Calu3 (cell line): ENCODE measurements around the gene SEPTIN11. TPM values are rescaled to one million over a fixed set of nuclear protein-coding genes. Genes with fewer than 3 reads are reported as not detected.

Experiments used
- BruUV-seq: library from RNA; stranded (reverse); fragments of 400-500 nt; replicated peaks from 2 replicates; lab custom pipeline; 2021; lab: Mats Ljungman, UMichigan
- CTCF ChIA-PET: fragments of 300-600 bp; sonication (Branson Sonifier 250); formaldehyde crosslinking; loops from one replicate; lab custom pipeline; 2022; ENCODE audit warnings: antibody characterized with exemption; lab: Charles Lee
- DNase-seq: peaks from one replicate; pipeline ENCODE4 v3.0.0; 2022
- H3K27ac Mint-ChIP-seq: one replicate; pipeline ENCODE4 v1.8.0; 2022; ENCODE audit warnings: mixed read lengths; ENCODE audit not compliant: unreplicated experiment
- H3K27me3 Mint-ChIP-seq: one replicate; pipeline ENCODE4 v1.8.0; 2022; ENCODE audit warnings: mixed read lengths; ENCODE audit not compliant: unreplicated experiment
- H3K36me3 Mint-ChIP-seq: one replicate; pipeline ENCODE4 v1.8.0; 2022; ENCODE audit warnings: mild to moderate bottlenecking, moderate library complexity, mixed read lengths; ENCODE audit not compliant: insufficient read depth, unreplicated experiment
- H3K4me1 Mint-ChIP-seq: one replicate; pipeline ENCODE4 v1.8.0; 2022; ENCODE audit warnings: mild to moderate bottlenecking, low read depth, mixed read lengths; ENCODE audit not compliant: unreplicated experiment
- H3K4me3 Mint-ChIP-seq: one replicate; pipeline ENCODE4 v1.8.0; 2022; ENCODE audit warnings: mild to moderate bottlenecking, low read depth, moderate library complexity, mixed read lengths; ENCODE audit not compliant: unreplicated experiment
- H3K9me3 Mint-ChIP-seq: one replicate; pipeline ENCODE4 v1.8.0; 2022; ENCODE audit warnings: low read depth, mixed read lengths; ENCODE audit not compliant: unreplicated experiment
- CTCF ChIP-seq: fragments of 200-600 bp; IDR thresholded peaks from one replicate; pipeline ENCODE4 v1.8.0; 2022; ENCODE audit warnings: antibody characterized with exemption; ENCODE audit not compliant: unreplicated experiment
- intact Hi-C: fragments of 100-400 bp; cut with micrococcal nuclease; formaldehyde crosslinking; loops from one replicate; pipeline ENCODE4 v1.10.0; 2022; ENCODE audit not compliant: unreplicated experiment
- total RNA-seq: library from RNA; stranded (reverse); gene quantifications from 2 replicates; pipeline ENCODE4 v1.2.3, GENCODE V29; 2022

SEPTIN11 gene
- total RNA-seq, 1 experiment from 2014 or later: 56.2 TPM

DNA sequence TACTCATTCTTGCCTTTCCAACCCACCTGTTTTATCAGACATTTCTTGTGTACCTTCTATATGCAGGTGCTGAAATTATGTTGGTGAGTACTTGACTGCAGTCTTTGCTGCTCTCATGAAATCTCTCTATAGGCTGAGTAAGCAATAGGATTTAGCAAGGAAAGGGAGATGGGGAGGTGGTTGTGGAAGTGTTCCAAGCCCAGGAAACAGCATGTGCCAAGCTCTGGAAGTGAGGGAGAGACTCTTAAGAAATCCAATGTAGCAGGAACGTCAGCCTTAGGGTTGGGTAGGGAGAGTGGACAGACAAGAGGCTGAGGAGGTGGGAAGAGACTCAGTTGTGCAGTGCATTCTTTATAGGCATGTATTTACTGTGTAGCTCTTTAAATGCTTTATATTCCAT, 5.6 kb downstream of the SEPTIN11 start:
- no peak for DNase-seq
- Mint-ChIP-seq H3K9me3 (no peaks in the 10 kb centered on the region), H3K27me3 (no peaks in the 10 kb centered on the region), H3K36me3 (peaks cover 13% of the 10 kb centered on the region), H3K4me3 (no peak overlapping the region), H3K4me1 (peaks cover 17% of the 10 kb centered on the region), H3K27ac (no peak overlapping the region)
- intact Hi-C loops: loop anchor here (10.0 kb wide), 1 partner anchor 170 kb away; no protein-coding TSS in a partner anchor
- CTCF ChIA-PET: no interaction called here
- no TSS peak for BruUV-seq
- TF ChIP-seq CTCF: no peak

- CTCF ChIA-PET: no interaction called here
- H3K27me3 Mint-ChIP-seq: no peaks in the 10 kb centered on the region
- BruUV-seq: no TSS peak
Measured at GRCh38 chr4:76957004-76957738, 7.6 kb downstream of the SEPTIN11 start.

DNA sequence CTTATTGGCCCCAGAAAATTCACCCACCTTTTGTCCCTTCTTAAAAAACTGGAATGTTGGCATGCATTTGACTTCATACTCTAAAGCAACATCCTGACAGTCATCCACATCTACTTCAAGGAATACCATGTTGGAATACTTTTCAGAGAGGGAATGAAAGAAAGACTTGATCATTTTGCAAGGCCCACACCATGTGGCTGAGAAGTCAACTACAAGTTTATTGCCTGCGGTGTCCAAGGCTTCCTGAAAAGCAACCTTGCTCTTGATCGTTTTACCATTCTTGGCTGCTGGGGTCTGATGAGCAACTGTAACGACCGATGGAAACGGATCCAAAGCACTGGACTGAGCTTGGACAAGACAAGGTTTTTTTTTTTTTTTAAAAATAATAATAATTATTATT, 9.3 kb downstream of the SEPTIN11 start:
- no peak for DNase-seq
- Mint-ChIP-seq H3K36me3 (no peaks in the 10 kb centered on the region), H3K27ac (no peak overlapping the region), H3K27me3 (no peaks in the 10 kb centered on the region), H3K9me3 (no peaks in the 10 kb centered on the region), H3K4me3 (no peak overlapping the region), H3K4me1 (peaks cover 26% of the 10 kb centered on the region)
- TF ChIP-seq CTCF: no peak
- BruUV-seq: no TSS peak
- CTCF ChIA-PET: no interaction called here
- intact Hi-C loops: loop anchor here (10.0 kb wide), 1 partner anchor 174 kb away; no protein-coding TSS in a partner anchor

More at GRCh38 chr4:76957004-76957738, 7.6 kb downstream of the SEPTIN11 start:
- Mint-ChIP-seq H3K27ac (no peak overlapping the region), H3K4me1 (peaks cover 26% of the 10 kb centered on the region), H3K9me3 (no peaks in the 10 kb centered on the region), H3K4me3 (no peak overlapping the region), H3K36me3 (no peaks in the 10 kb centered on the region)
- intact Hi-C loops: loop anchor here (10.0 kb wide), 1 partner anchor 172 kb away; no protein-coding TSS in a partner anchor
- DNase-seq: no peak
- TF ChIP-seq CTCF: no peak

- DNase-seq: no peak
- H3K4me3 Mint-ChIP-seq: no peak overlapping the region
- H3K27ac Mint-ChIP-seq: peak overlapping the region; percentile 39
- TF ChIP-seq CTCF: no peak
- CTCF ChIA-PET: interaction anchor here (0.7 kb wide), 1 partner anchor 18 kb away, joined by 3 read pairs; no protein-coding TSS in a partner anchor
- peaks cover 26% of the 10 kb centered on the region for H3K4me1 Mint-ChIP-seq
- intact Hi-C loops: no loop called here
- no TSS peak for BruUV-seq
- peaks cover 7% of the 10 kb centered on the region for H3K36me3 Mint-ChIP-seq
- H3K27me3 Mint-ChIP-seq: no peaks in the 10 kb centered on the region
- H3K9me3 Mint-ChIP-seq: peaks cover 2% of the 10 kb centered on the region
Measured at GRCh38 chr4:76960014-76960413, 10.5 kb downstream of the SEPTIN11 start.
